Superior temporal gyrus (tissue), 1 donor: ENCODE results near the gene GNS.

Experiments used
- DNase-seq: peaks from one replicate; pipeline ENCODE4 v3.0.0-alpha.2; 2016; ENCODE audit errors: extremely low spot score

Gene GNS

DNA sequence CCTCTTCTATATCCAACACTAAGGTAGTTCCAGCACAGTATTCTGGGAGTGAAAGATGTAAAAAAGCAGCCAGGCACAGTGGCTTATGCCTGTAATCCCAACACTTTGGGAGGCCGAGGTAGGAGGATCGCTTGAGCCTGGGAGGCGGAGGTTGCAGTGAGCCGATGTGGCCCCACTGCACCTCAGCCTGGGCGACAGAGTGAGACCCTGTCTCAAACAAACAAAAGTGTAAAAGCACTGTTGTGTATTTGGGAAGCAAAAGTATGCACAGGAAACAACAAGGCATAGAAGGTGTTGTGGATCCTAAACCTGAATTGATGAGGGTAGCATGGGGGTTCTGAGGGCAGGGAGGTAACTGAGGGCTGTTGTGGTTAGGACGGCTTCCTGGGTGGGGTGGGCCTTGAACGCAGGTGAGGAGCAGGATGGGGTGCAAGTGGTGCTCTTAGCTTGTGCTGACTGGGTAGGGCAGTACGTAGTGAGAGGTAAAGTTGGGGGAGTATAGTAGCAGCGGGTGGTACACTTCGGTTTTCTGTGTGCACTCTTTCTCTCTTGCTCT lies 84.8 kb downstream of the GNS start:
- no peak for DNase-seq

DNA sequence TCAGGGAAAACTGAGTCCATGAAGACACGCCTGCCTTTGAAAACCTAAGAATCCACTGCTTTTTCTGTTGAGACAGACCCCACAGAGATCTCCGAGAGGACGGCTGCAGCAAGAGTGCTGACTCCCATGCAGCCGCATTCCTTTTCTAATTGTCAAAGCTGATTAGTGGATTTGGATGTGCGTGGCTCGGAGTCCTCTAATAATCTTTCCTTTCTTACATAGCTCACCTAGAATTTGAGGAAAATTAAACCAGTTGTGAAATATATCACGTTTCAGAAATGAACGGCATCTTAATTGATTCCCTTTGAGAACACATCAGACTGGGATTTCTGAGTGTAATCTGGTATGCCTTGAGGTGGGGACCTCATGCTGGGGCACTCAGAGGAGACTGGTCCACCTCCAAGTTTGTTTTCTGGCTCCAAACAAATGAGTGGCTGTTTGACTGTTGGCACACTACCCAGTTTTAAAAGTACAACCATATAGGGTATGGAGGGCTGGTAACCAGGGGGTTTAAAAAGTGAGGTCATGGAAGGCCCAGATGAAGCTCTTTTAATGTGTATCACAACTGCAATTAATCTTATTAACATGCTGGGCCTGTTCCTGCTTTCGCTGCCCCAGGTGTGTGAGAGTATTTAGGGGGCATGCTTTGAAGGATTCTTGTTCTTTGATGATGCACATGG lies 85.6 kb downstream of the GNS start:
- no peak for DNase-seq

- no peak for DNase-seq
These were observed 86.2 kb downstream of the GNS start for GRCh38 chr12:64672925-64673409.

DNA sequence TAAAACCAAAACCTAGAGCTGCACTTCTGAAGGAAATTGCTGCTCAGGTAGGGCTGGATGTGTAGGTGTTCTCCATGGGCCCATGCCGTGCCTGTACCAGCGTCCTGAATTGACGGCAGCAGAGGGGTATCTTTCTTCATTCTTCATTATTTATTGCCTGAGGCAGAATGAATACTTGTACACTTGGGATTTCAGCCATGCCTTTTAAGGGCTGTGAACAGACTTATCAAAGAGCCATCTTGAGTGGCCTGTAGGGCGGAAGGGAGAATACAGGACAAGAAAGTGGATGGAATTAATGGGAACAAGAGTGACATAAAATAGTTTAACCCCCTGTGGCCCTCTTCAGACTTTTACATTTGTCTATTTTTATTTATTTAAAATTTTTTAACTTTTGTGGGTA lies 87.5 kb downstream of the GNS start:
- DNase-seq, result no peak

GRCh38 chr12:64670919-64671639 lies 88.1 kb downstream of the GNS start:
- no peak for DNase-seq

DNA sequence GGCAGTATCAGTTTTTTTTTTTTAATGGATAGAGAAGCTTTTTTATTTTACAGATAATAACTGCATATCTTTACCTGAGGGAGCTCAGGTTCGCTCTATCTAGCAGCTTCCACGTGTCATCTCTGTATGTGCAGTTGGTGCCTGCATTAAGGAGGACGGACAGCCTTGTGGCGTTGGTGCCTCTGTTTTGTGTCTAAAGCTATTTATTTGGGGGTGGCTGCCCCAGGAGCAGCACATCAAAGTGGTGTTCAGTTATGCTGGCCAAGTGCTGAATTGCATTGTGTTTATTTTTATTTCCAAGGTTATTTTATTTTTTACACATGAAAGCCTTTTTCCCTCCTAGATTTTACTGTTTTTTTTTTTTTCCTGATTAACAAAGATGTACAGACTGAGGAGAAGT lies 89.2 kb downstream of the GNS start:
- DNase-seq, result no peak

GRCh38 chr12:64669270-64669842 lies 89.8 kb downstream of the GNS start:
- DNase-seq, result no peak

GRCh38 chr12:64667793-64668192 lies 91.4 kb downstream of the GNS start:
- DNase-seq, result no peak

- DNase-seq, result no peak
These were observed 92.9 kb downstream of the GNS start for GRCh38 chr12:64666054-64666914.

- no peak for DNase-seq
These were observed 93.7 kb downstream of the GNS start for GRCh38 chr12:64665514-64665913.
